Endothelial cell of umbilical vein (primary cell): Measurements from ENCODE around the gene CERCAM. TPM values are rescaled to one million over a fixed set of nuclear protein-coding genes. Genes with fewer than 3 reads are reported as not detected.

Experiments used
- BruUV-seq: library from RNA; stranded (reverse); fragments of 400-500 nt; replicated peaks from 2 replicates; lab custom pipeline; 2021; lab: Mats Ljungman, UMichigan
- CTCF ChIA-PET: fragments of 300-600, 350-600 bp; sonication (Branson Sonifier 250); formaldehyde crosslinking; loops from one replicate; lab custom pipeline; 2021; ENCODE audit warnings: antibody characterized with exemption, inconsistent platforms; lab: Charles Lee
- POLR2A ChIA-PET: fragments of 300-600, 350-600 bp; sonication (Branson Sonifier 250); formaldehyde crosslinking; loops from one replicate; lab custom pipeline; 2021; ENCODE audit warnings: antibody characterized with exemption, inconsistent platforms; lab: Charles Lee
- DNase-seq: peaks from one replicate; pipeline ENCODE4 v3.0.0-alpha.2; 2011; ENCODE audit warnings: low read depth, low spot score
- FAIRE-seq: peaks from 2 replicates; lab custom pipeline; 2011; peaks lifted over from hg19 to GRCh38; lab: Jason Lieb, UNC
- H2AFZ ChIP-seq: 2 replicates; pipeline ENCODE4 v1.6.0; 2012; ENCODE audit warnings: low read depth, low read length, control low read depth, inconsistent platforms
- H3K27ac ChIP-seq: 2 replicates; pipeline ENCODE4 v1.5.1; 2011; ENCODE audit warnings: low read depth, mild to moderate bottlenecking, control low read depth, low read length, moderate library complexity; ENCODE audit not compliant: insufficient read depth
- H3K27me3 ChIP-seq, 2 experiments: 2 replicates each; pipeline versions ENCODE4 v1.6.0 to v1.6.1; 2011; ENCODE audit warnings: low read length in 2 of 2, mixed read lengths in 1 of 2; ENCODE audit not compliant: control insufficient read depth in 2 of 2, insufficient read depth in 2 of 2
- H3K36me3 ChIP-seq, 2 experiments: 2 replicates in 1 of 2; 3 replicates in 1 of 2; pipeline ENCODE4 v1.5.1; 2011; ENCODE audit warnings: low read length in 2 of 2, mild to moderate bottlenecking in 1 of 2, moderate library complexity in 1 of 2; ENCODE audit not compliant: control insufficient read depth in 2 of 2, insufficient read depth in 2 of 2; ENCODE audit errors: extremely low read depth in 1 of 2
- H3K4me1 ChIP-seq: 3 replicates; pipeline ENCODE4 v1.5.1; 2011; ENCODE audit warnings: mild to moderate bottlenecking, low read length; ENCODE audit not compliant: control insufficient read depth, insufficient read depth; ENCODE audit errors: extremely low read depth
- H3K4me2 ChIP-seq: 2 replicates; pipeline ENCODE4 v1.6.1; 2011; ENCODE audit warnings: low read length, control low read depth, mixed read lengths; ENCODE audit not compliant: insufficient read depth
- H3K4me3 ChIP-seq, 3 experiments: fragments of 200-600 bp in 1 of 3; sonication (generic), shearing (Covaris generic) in 1 of 3; replicated peaks in 1 of 3; 2 replicates each; pipeline ENCODE4 v1.5.1; 2011 to 2016; ENCODE audit warnings: control low read depth in 3 of 3, low read length in 3 of 3, mild to moderate bottlenecking in 2 of 3, inconsistent platforms in 1 of 3, low read depth in 1 of 3, moderate library complexity in 1 of 3; ENCODE audit not compliant: insufficient read depth in 1 of 3
- H3K79me2 ChIP-seq: 2 replicates; pipeline ENCODE4 v1.6.0; 2012; ENCODE audit warnings: low read length, inconsistent platforms; ENCODE audit not compliant: control insufficient read depth, insufficient read depth
- H3K9ac ChIP-seq: replicated peaks from 2 replicates; pipeline ENCODE3; 2011; ENCODE audit warnings: low read length, control low read depth; ENCODE audit not compliant: insufficient read depth; ENCODE audit errors: extremely low read depth
- H3K9me1 ChIP-seq: replicated peaks from 3 replicates; pipeline ENCODE4 v1.6.0; 2011; ENCODE audit warnings: mild to moderate bottlenecking, low read length; ENCODE audit not compliant: control insufficient read depth, insufficient read depth; ENCODE audit errors: extremely low read depth
- H3K9me3 ChIP-seq: replicated peaks from 2 replicates; pipeline ENCODE4 v1.5.1; 2012; ENCODE audit warnings: low read length, inconsistent platforms; ENCODE audit not compliant: control insufficient read depth, insufficient read depth
- H4K20me1 ChIP-seq: replicated peaks from 2 replicates; pipeline ENCODE3; 2011; ENCODE audit warnings: mild to moderate bottlenecking, low read length; ENCODE audit not compliant: control insufficient read depth, insufficient read depth; ENCODE audit errors: extremely low read depth
- CTCF ChIP-seq, 2 donors: IDR thresholded peaks; 1 replicate in 1 of 2; 2 replicates in 1 of 2; pipeline ENCODE4 v1.5.1; 2011; ENCODE audit warnings: low read length in 2 of 2, mild to moderate bottlenecking in 2 of 2, moderate library complexity in 2 of 2, control low read depth in 1 of 2, inconsistent platforms in 1 of 2, low read depth in 1 of 2; ENCODE audit not compliant: insufficient read depth in 1 of 2; ENCODE audit errors: extremely low read depth in 1 of 2
- EZH2 ChIP-seq: IDR thresholded peaks from 2 replicates; pipeline ENCODE4 v1.6.1; 2012; ENCODE audit warnings: borderline replicate concordance, low read depth, mild to moderate bottlenecking, moderate library complexity, low read length, inconsistent platforms; ENCODE audit not compliant: severe bottlenecking
- FOS ChIP-seq: IDR thresholded peaks from 2 replicates; pipeline ENCODE4 v1.6.1; 2011; ENCODE audit warnings: mild to moderate bottlenecking, low read length, moderate library complexity, borderline replicate concordance; ENCODE audit not compliant: insufficient read depth
- GATA2 ChIP-seq: IDR thresholded peaks from 2 replicates; pipeline ENCODE4 v1.7.0; 2011; ENCODE audit warnings: low read depth, mild to moderate bottlenecking, moderate library complexity, mixed read lengths, low read length; ENCODE audit not compliant: insufficient read length, insufficient read depth
- JUN ChIP-seq: IDR thresholded peaks from 2 replicates; pipeline ENCODE4 v1.6.1; 2011; ENCODE audit warnings: borderline replicate concordance, low read depth; ENCODE audit not compliant: insufficient read length, insufficient read depth
- MAX ChIP-seq: IDR thresholded peaks from 2 replicates; pipeline ENCODE4 v1.6.1; 2011; ENCODE audit not compliant: insufficient read depth, insufficient read length
- MYC ChIP-seq: IDR thresholded peaks from one replicate; pipeline ENCODE4 v1.6.1; 2011; ENCODE audit warnings: mild to moderate bottlenecking, low read depth, low read length
- POLR2A ChIP-seq: IDR thresholded peaks from 2 replicates; pipeline ENCODE4 v1.6.1; 2012; ENCODE audit warnings: low read depth, mild to moderate bottlenecking, control low read depth, low read length
- POLR2AphosphoS5 ChIP-seq: IDR thresholded peaks from 2 replicates; pipeline ENCODE4 v1.6.1; 2012; ENCODE audit warnings: low read depth, mild to moderate bottlenecking, control low read depth, low read length, moderate library complexity; ENCODE audit not compliant: insufficient read depth
- dilution Hi-C: fragments of 300-500 bp; cut with MboI; formaldehyde crosslinking; loops from one replicate; pipeline ENCODE4 v1.15.0; 2019; ENCODE audit warnings: low sequenced_read_pairs; ENCODE audit not compliant: extremely low pct_ligation_motif_present
- intact Hi-C: fragments of 100-400 bp; cut with micrococcal nuclease; formaldehyde crosslinking; loops from one replicate; pipeline ENCODE4 v1.10.0; 2022
- polyA plus RNA-seq, 4 experiments: library from polyadenylated mRNA; depleted of rRNA in 3 of 4; stranded (reverse) in 3 of 4; unstranded in 1 of 4; fragments of >200 nt; gene quantifications; 2 replicates each; pipeline versions ENCODE4 v1.2.1 to v1.2.3, GENCODE V29; 2011 to 2012; ENCODE audit warnings: missing spikeins in 1 of 4
- total RNA-seq: library from RNA; stranded (reverse); gene quantifications from 2 replicates; pipeline ENCODE4 v1.2.3, GENCODE V29; 2021

Gene CERCAM
- total and polyA plus RNA-seq, 2 donors (not counting 3 experiments of a cell fraction or from before 2014, with no cell fraction given) = 47.9 to 77.8 TPM

- TF ChIP-seq MYC = no peak
- TF ChIP-seq MAX = no peak
- no peak for TF ChIP-seq GATA2
- no peak for TF ChIP-seq JUN
- no peak for TF ChIP-seq FOS
- no peak for TF ChIP-seq EZH2
- TF ChIP-seq CTCF (IDR thresholded peaks at IDR 0.05; ENCODE audit: extremely low read depth in 1 of 2, insufficient read depth in 1 of 2, low read depth in 1 of 2, low read length in 2 of 2) = no peak
- no peak for TF ChIP-seq POLR2A
- no peak for TF ChIP-seq POLR2AphosphoS5
- dilution Hi-C loops (no loop called here), intact Hi-C loops (no loop called here)
- H3K4me3 ChIP-seq = no peak overlapping the region
- no peaks in the 10 kb centered on the region for H3K79me2 ChIP-seq
- no TSS peak for BruUV-seq
- H3K4me1 ChIP-seq = no peaks in the 10 kb centered on the region
- H3K36me3 ChIP-seq = peaks cover 4 to 23% of the 10 kb centered on the region in 2 experiments
- FAIRE-seq = no peak
- no peak overlapping the region for H3K9ac ChIP-seq
- DNase-seq = no peak
- H4K20me1 ChIP-seq = no peaks in the 10 kb centered on the region
- no peaks in the 10 kb centered on the region for H3K9me3 ChIP-seq
- no peak overlapping the region for H3K4me2 ChIP-seq
- CTCF ChIA-PET = interaction anchor here (1.6 to 2.7 kb wide), 2 partner anchors 20 to 49 kb away, joined by 4 to 12 read pairs; no protein-coding TSS in a partner anchor
- POLR2A ChIA-PET = no interaction called here
- H3K9me1 ChIP-seq = no peaks in the 10 kb centered on the region
- H2AFZ ChIP-seq = no peak overlapping the region
- no peak overlapping the region for H3K27ac ChIP-seq
- H3K27me3 ChIP-seq = no peaks in the 10 kb centered on the region
Measured at GRCh38 chr9:128390150-128390812, 30.4 kb upstream of the CERCAM start.
